ENCODE measurements around the gene ABRACL. TPM values are rescaled to one million over a fixed set of nuclear protein-coding genes. Genes with fewer than 3 reads are reported as not detected.

The ABRACL gene
- polyA plus RNA-seq, 2 of the 4 experiments (the other 2 are of a cell fraction), result 40.3 to 63.3 TPM

- Histone ChIP-seq H3K4me2 (peak overlapping the region; percentile 82), H3K4me1 (peaks cover 9% of the 10 kb centered on the region; the same call in 2 of the 3 replicates), H3K9me3 (no peaks in the 10 kb centered on the region), H3K27ac (peak overlapping the region; percentile 83 to 94), H3K4me3 (peak overlapping the region; percentile 86)
- TF ChIP-seq GATA3 (IDR thresholded peaks at IDR 0.05; ENCODE audit: borderline replicate concordance) (no peak), CEBPB (IDR thresholded peaks at IDR 0.05) (no peak), CBX2 (IDR thresholded peaks at IDR 0.05; ENCODE audit: borderline replicate concordance, low read depth) (no peak), BHLHE40 (IDR thresholded peaks at IDR 0.05; ENCODE audit: low read depth, low read length) (no peak), ZSCAN20 (CRISPR knock-in tag; IDR thresholded peaks at IDR 0.05) (no peak), TFCP2L1 (CRISPR knock-in tag; IDR thresholded peaks at IDR 0.05) (no peak), RCOR1 (IDR thresholded peaks at IDR 0.05; ENCODE audit: low read depth, low read length) (no peak), MAX (IDR thresholded peaks at IDR 0.05) (no peak), HOXB13 (CRISPR knock-in tag; IDR thresholded peaks at IDR 0.05; ENCODE audit: low read depth) (no peak), NR3C1 (IDR thresholded peaks at IDR 0.05) (no peak), KDM1A (IDR thresholded peaks at IDR 0.05; ENCODE audit: low read depth) (no peak), FOSL2 (IDR thresholded peaks at IDR 0.05) (no peak), FOSL2 (CRISPR knock-in tag; IDR thresholded peaks at IDR 0.05) (no peak), EHMT2 (IDR thresholded peaks at IDR 0.05; ENCODE audit: low read depth) (no peak), HOXB5 (CRISPR knock-in tag; IDR thresholded peaks at IDR 0.05) (no peak)
- POLR2A ChIA-PET, result no interaction called here
- FAIRE-seq, result no peak
- DNase-seq (ENCODE audit: low read depth in 1 of 2, low spot score in 1 of 2), result no peak
- 5% methylated on average over 14 of the region's 14 CpGs for WGBS (ENCODE audit: missing lambda C conversion rate)
- no peak for ATAC-seq
- CTCF ChIA-PET, result interaction anchor here (0.6 kb wide), 1 partner anchor 15 kb away, joined by 4 read pairs; no protein-coding TSS in a partner anchor
These were observed 309 bp upstream of the ABRACL start for GRCh38 chr6:139028215-139028657.

- H3K4me2 ChIP-seq, result peak overlapping the region; percentile 82
- peak; percentile 17 to 37 for DNase-seq (ENCODE audit: low read depth in 1 of 2, low spot score in 1 of 2)
- H3K27ac ChIP-seq, result peak overlapping the region; percentile 83 to 94
- TF ChIP-seq ZNF302 (CRISPR knock-in tag; IDR thresholded peaks at IDR 0.05), result no peak
- 0 out of 4 replicates have a peak, but pooled peaks of 1 of the 2 experiments have one; percentile 9 for TF ChIP-seq CEBPB (IDR thresholded peaks at IDR 0.05)
- no peaks in the 10 kb centered on the region for H3K9me3 ChIP-seq
- ChIA-PET CTCF (no interaction called here), POLR2A (no interaction called here)
- peak overlapping the region; percentile 86 for H3K4me3 ChIP-seq
- FAIRE-seq, result no peak
- 63% methylated on average over 19 of the region's 44 CpGs for WGBS (ENCODE audit: missing lambda C conversion rate)
- peak; percentile 70 to 71 for ATAC-seq
- H3K4me1 ChIP-seq, result peaks cover 9% of the 10 kb centered on the region; the same call in 2 of the 3 replicates
These were observed 1.1 kb downstream of the ABRACL start for GRCh38 chr6:139029470-139030227.

GRCh38 chr6:139030228-139030963 lies 1.9 kb downstream of the ABRACL start:
- FAIRE-seq, result no peak
- WGBS (ENCODE audit: missing lambda C conversion rate), result 87% methylated on average over 9 of the region's 9 CpGs
- no peak overlapping the region for H3K27ac ChIP-seq
- CTCF ChIA-PET, result interaction anchor here (0.8 kb wide), 1 partner anchor 42 kb away, joined by 3 read pairs; the partner anchor contains the start of gene REPS1
- H3K9me3 ChIP-seq, result no peaks in the 10 kb centered on the region
- peak overlapping the region; percentile 82 for H3K4me2 ChIP-seq
- no peak overlapping the region; the same call in 2 of the 3 replicates for H3K4me3 ChIP-seq
- peaks cover 9% of the 10 kb centered on the region; the same call in 2 of the 3 replicates for H3K4me1 ChIP-seq
- no peak for DNase-seq (ENCODE audit: low read depth in 1 of 2, low spot score in 1 of 2)
- no peak for ATAC-seq
- POLR2A ChIA-PET, result no interaction called here
- TF ChIP-seq, protein P1, sequence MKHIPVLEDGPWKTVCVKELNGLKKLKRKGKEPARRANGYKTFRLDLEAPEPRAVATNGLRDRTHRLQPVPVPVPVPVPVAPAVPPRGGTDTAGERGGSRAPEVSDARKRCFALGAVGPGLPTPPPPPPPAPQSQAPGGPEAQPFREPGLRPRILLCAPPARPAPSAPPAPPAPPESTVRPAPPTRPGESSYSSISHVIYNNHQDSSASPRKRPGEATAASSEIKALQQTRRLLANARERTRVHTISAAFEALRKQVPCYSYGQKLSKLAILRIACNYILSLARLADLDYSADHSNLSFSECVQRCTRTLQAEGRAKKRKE (CRISPR knock-in tag; IDR thresholded peaks at IDR 0.05; ENCODE audit: low read depth), result no peak
- TF ChIP-seq RNF2 (IDR thresholded peaks at IDR 0.05; ENCODE audit: borderline replicate concordance, low read depth) (no peak), ZNF302 (CRISPR knock-in tag; IDR thresholded peaks at IDR 0.05) (no peak)

GRCh38 chr6:139037490-139037889 lies 8.9 kb downstream of the ABRACL start:
- no peak overlapping the region for H3K4me3 ChIP-seq
- TF ChIP-seq ELK1 (IDR thresholded peaks at IDR 0.05; ENCODE audit: low read depth, low read length) (no peak), EP300 (IDR thresholded peaks at IDR 0.05) (no peak), USF2 (IDR thresholded peaks at IDR 0.05) (no peak), ZSCAN20 (CRISPR knock-in tag; IDR thresholded peaks at IDR 0.05) (no peak), RFX5 (IDR thresholded peaks at IDR 0.05) (no peak), POLR2AphosphoS2 (conservative IDR thresholded peaks at IDR 0.05; ENCODE audit: low read length) (no peak), RNF2 (IDR thresholded peaks at IDR 0.05; ENCODE audit: borderline replicate concordance, low read depth) (no peak), CHD2 (IDR thresholded peaks at IDR 0.05; ENCODE audit: low read length, partially characterized antibody) (no peak)

More at GRCh38 chr6:139037490-139037889, 8.9 kb downstream of the ABRACL start:
- CTCF ChIA-PET, result no interaction called here
- WGBS (ENCODE audit: missing lambda C conversion rate), result 96% methylated on average over 5 of the region's 5 CpGs
- Histone ChIP-seq H3K4me2 (no peak overlapping the region), H3K4me1 (no peaks in the 10 kb centered on the region), H3K9me3 (no peaks in the 10 kb centered on the region), H3K27ac (no peak overlapping the region)
- ATAC-seq (no peak), DNase-seq (ENCODE audit: low read depth in 1 of 2, low spot score in 1 of 2) (no peak), FAIRE-seq (no peak)
- POLR2A ChIA-PET, result no interaction called here

Data from A549 (cell line).